ENCODE results near the gene ELP4.

DNA sequence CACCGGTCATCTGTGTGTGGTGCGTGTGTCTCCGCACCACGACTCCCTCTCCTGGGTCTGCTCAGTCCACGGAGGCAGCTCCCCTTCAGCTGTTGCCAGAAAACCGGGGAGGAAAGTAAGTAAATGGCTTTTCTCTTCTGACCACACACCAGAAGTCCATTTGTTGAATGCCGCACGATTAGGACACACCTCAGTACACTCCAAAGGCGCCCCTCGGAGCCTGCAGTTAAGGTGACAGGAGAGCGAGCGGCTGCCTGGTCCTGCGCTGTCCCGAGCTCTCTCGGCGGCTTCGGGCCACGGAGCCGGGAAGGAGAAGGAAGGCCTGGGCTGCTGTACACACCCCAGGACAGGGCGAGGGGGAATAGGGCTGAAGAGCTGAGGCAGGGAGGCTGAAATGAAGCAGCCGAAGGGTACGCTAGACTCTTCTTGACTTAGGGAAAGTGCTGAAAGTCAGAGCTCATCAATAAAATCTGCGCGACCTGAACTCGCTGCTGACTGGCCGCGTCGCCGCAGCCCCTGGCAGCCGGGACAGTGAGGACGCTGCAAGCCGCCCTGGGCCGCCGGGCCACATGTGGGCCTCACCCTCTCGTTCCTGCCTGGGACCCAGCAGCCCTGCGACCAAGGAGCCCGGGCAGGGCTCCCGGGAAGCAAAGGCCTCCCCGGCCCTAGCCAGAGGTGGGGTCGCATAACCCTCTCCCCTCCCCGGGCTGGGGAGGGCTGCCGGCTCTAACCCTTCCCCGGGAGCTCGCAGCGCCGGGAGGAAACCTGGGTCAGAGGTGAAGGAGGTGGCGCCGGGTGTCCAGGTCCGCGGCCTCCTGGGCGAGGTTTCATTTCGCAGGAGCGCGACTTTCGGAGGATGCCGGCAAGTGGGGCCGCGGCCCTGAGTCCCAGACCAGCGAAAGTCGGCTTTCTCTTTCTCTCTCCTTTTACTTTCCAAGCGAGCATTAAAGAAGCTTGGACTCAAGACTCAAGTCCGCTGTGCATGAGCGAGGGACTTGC lies 303.1 kb downstream of the ELP4 start:
- TF ChIP-seq POLR2AphosphoS5 (IDR thresholded peaks at IDR 0.05; ENCODE audit: borderline replicate concordance, low read depth, low read length): no peak
- no peak for TF ChIP-seq EZH2 (IDR thresholded peaks at IDR 0.05)
- TF ChIP-seq FOXP2 (optimal IDR thresholded peaks at IDR 0.05; ENCODE audit: control extremely low read depth, extremely low read length, insufficient read depth): no peak
